NT2/D1 (cell line): ENCODE results near the gene SH3BGR.

Source experiments
- SUZ12 ChIP-seq: IDR thresholded peaks from 2 replicates; pipeline ENCODE4 v1.6.1; 2011; ENCODE audit not compliant: insufficient read length, insufficient read depth; ENCODE audit errors: extremely low read depth
- YY1 ChIP-seq: IDR thresholded peaks from 2 replicates; pipeline ENCODE4 v1.6.1; 2011; ENCODE audit not compliant: insufficient read length, insufficient read depth
- ZNF274 ChIP-seq: IDR thresholded peaks from 2 replicates; pipeline ENCODE4 v1.6.1; 2011; ENCODE audit warnings: mild to moderate bottlenecking, low read depth, low read length

DNA sequence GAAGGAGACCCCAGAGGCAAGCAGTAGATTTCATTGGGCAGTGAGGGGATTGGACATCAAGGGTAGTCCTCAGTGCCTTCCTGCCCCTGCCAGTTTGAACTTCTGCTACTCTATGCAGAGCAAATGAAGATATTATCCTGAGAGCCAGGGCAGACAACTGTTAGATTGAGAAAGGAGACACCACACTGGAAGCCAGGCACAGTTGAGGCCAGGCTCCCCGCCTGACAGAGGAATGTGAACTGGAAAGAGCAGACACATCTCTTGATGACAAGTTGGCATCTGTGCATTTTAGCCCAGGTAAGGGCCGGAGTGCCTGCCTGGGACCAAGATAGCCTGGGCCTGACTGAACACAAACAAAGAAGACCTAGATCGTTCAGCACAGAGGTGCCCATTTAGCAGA is 16.0 kb downstream of the SH3BGR start:
- TF ChIP-seq YY1 (no peak), SUZ12 (no peak), ZNF274 (no peak)
